ENCODE data around the gene CREB3L1.
A peak's percentile ranks its signal among the peaks of the same experiment; 100 is the strongest.

The CREB3L1 gene

GRCh38 chr11:46315783-46316563, 38.5 kb downstream of the CREB3L1 start:
- no peak for TF ChIP-seq CTCF (IDR thresholded peaks at IDR 0.05; ENCODE audit: borderline replicate concordance, insufficient read depth, low read depth, low read length)
- H3K4me3 ChIP-seq (ENCODE audit: low read depth, low read length) = no peak overlapping the region

DNA sequence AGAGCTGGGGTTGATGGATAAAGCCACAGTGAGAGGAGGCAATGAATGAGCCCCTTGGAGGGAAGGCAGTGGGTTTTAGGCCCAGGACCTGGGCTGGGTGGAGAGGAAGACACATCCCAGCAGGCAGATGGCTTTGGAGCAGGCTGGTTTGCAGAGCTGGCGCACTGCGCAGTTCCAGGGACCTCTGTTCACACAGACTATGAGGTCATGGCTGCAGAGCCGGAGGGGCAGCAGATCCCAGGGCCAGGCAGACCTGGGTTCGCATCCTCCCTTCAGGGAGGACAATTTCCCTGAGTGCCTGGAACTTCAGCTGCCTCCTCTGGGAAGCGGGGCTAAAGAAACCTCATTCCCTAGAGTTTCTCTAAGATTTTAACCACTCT, 41.6 kb downstream of the CREB3L1 start:
- H3K4me3 ChIP-seq (ENCODE audit: low read depth, low read length) = no peak overlapping the region

DNA sequence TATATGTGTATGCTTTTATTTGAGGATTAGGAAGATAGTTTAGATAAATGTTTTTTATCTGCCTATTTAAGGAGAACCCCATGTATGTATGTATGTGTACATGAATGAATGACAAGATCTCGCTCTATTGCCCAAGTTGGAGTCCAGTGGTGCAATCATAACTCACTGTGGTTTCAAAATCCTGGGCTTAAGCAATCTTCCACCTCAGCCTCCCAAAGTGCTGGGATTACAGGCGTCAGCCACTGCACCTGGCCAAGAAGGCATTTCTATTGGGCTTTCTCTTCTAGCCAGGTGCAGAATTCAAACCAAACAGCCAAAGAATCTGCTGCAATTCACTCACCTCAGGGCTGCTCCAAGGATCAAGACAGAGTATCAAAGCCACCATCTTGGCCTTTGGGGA, 44.3 kb downstream of the CREB3L1 start:
- TF ChIP-seq CTCF (IDR thresholded peaks at IDR 0.05; ENCODE audit: borderline replicate concordance, insufficient read depth, low read depth, low read length) = no peak

More for the DNA sequence above, 41.6 kb downstream of the CREB3L1 start:
- no peak for TF ChIP-seq CTCF (IDR thresholded peaks at IDR 0.05; ENCODE audit: borderline replicate concordance, insufficient read depth, low read depth, low read length)

GRCh38 chr11:46322759-46323158, 45.3 kb downstream of the CREB3L1 start:
- TF ChIP-seq CTCF (IDR thresholded peaks at IDR 0.05; ENCODE audit: borderline replicate concordance, insufficient read depth, low read depth, low read length) = peak; percentile 38; the same call in 1 of the 2 replicates
- no peak overlapping the region for H3K4me3 ChIP-seq (ENCODE audit: low read depth, low read length)

More for the DNA sequence above, 44.3 kb downstream of the CREB3L1 start:
- no peak overlapping the region for H3K4me3 ChIP-seq (ENCODE audit: low read depth, low read length)

- no peak overlapping the region for H3K4me3 ChIP-seq (ENCODE audit: low read depth, low read length)
- no peak for TF ChIP-seq CTCF (IDR thresholded peaks at IDR 0.05; ENCODE audit: borderline replicate concordance, insufficient read depth, low read depth, low read length)
Observed at GRCh38 chr11:46326813-46327416, 49.5 kb downstream of the CREB3L1 start.

DNA sequence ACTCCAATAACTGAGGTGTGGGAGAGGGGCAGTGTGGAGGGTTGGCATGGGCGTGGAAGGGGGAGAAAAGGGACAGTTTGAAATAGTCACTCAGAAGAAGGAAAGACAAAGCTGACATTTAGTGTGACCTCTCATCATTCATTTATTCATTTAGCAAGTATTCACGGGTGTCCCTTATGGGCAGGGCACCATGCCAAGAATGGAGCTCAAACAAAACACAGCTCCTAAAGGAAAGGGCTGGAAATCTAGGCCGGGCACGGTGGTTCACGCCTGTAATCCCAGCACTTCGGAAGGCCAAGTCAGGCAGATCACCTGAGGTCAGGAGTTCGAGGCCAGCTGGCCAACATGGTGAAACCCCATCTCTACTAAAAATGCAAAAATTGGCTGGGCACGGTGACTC, 50.4 kb downstream of the CREB3L1 start:
- H3K4me3 ChIP-seq (ENCODE audit: low read depth, low read length) = no peak overlapping the region
- TF ChIP-seq CTCF (IDR thresholded peaks at IDR 0.05; ENCODE audit: borderline replicate concordance, insufficient read depth, low read depth, low read length) = no peak

DNA sequence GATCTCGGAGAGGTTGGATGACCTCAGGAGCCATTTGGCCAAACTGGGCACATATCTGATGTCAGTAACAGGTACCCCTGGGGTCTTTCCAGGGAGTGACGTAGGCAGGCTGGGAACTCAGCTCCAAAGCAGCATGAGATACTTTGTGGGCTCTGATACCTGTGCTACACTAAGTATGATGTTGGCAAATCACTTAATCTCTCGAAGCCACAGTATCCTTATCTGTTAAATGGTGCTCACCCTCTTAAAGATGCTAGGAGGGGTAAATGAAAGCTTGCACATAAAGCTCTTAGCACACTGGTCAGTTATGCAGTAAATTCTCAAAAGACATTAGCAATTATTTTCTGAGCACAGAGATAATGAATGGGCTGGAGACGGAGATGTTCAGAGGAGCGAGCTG, 52.7 kb downstream of the CREB3L1 start:
- no peak for TF ChIP-seq CTCF (IDR thresholded peaks at IDR 0.05; ENCODE audit: borderline replicate concordance, insufficient read depth, low read depth, low read length)
- no peak overlapping the region for H3K4me3 ChIP-seq (ENCODE audit: low read depth, low read length)
